Adrenal gland (tissue), 12 donors: ENCODE results near the gene MSANTD2. TPM values are rescaled to one million over a fixed set of nuclear protein-coding genes. Genes with fewer than 3 reads are reported as not detected.

Source experiments
- DNase-seq, 7 donors: peaks; one replicate each; pipeline ENCODE4 v3.0.0-alpha.2; 2019 to 2020
- H3K27ac ChIP-seq, 5 donors: fragments of 200-600 bp; sonication (generic) in 4 of 5; 1 replicate in 3 of 5; 2 replicates in 2 of 5; pipeline versions ENCODE4 v1.5.1 to v1.8.0; 2016 to 2020; ENCODE audit warnings: mild to moderate bottlenecking in 1 of 5
- H3K27me3 ChIP-seq: fragments of 200-600 bp; 2 replicates; pipeline ENCODE4 v1.8.0; 2021
- H3K36me3 ChIP-seq, 2 donors: fragments of 200-600 bp; replicated peaks in 1 of 2; 1 replicate in 1 of 2; 2 replicates in 1 of 2; pipeline versions ENCODE4 v1.5.1 to v1.8.0; 2018 to 2022
- H3K4me1 ChIP-seq, 2 donors: fragments of 200-600 bp; replicated peaks in 1 of 2; 1 replicate in 1 of 2; 2 replicates in 1 of 2; pipeline versions ENCODE4 v1.5.1 to v1.8.0; 2018 to 2021
- H3K4me3 ChIP-seq, 4 donors: fragments of 200-600 bp; sonication (generic) in 3 of 4; one replicate each; pipeline ENCODE4 v1.5.1; 2016 to 2018
- H3K9me3 ChIP-seq, 3 donors: fragments of 200-600 bp; sonication (generic) in 1 of 3; replicated peaks in 1 of 3; 1 replicate in 2 of 3; 2 replicates in 1 of 3; pipeline versions ENCODE4 v1.5.1 to v1.8.0; 2016 to 2021
- POLR2A ChIP-seq, 2 donors: fragments of 450-650 bp; IDR thresholded peaks; one replicate each; pipeline ENCODE4 v1.6.1; 2017; ENCODE audit warnings: antibody characterized with exemption in 2 of 2, mild to moderate bottlenecking in 2 of 2, moderate library complexity in 1 of 2
- WGBS, 4 donors: extraction: QIAGEN DNeasy Blood & Tissue Kit in 2 of 4; methylation state at CpG; one replicate each; pipeline versions ENCODE4 v1.1.5 to v1.1.7; 2013 to 2017; 5-methylcytosine and 5-hydroxymethylcytosine counted together
- intact Hi-C, 2 donors: fragments of 100-400 bp; cut with DNase I; formaldehyde crosslinking; loops; one replicate each; pipeline versions ENCODE4 v1.14.1 to v1.15.0; 2022 to 2023
- polyA plus RNA-seq, 3 donors: library from polyadenylated mRNA; stranded (reverse); fragments of 200-250 nt in 2 of 3; fragments of 350-450 nt in 1 of 3; fragmentation: Illumina TruSeq in 1 of 3; extraction: RNeasy Lipid Tissue Mini Kit (QIAGEN cat#74804) in 1 of 3; gene quantifications; one replicate each; pipeline ENCODE4 v1.2.3, GENCODE V29; 2013 to 2014
- total RNA-seq, 9 donors: library from RNA; depleted of rRNA in 4 of 9; stranded (reverse); fragments of >200 nt in 4 of 9; fragments of 120-200 nt in 1 of 9; fragmentation: NEBNext Ultra II Directional in 1 of 9; extraction: Animal tissue kit (Norgen Biotek cat#: 25700) in 1 of 9; gene quantifications; one replicate each; pipeline versions ENCODE4 v1.1.0 to v1.2.4, GENCODE V29; 2013 to 2023
- TF ChIP-seq, protein P1 (sequence below), 6 experiments: fragments of 450-650 bp in 4 of 6; fragments of 200-600 bp in 2 of 6; sonication (generic) in 1 of 6; IDR thresholded peaks; 1 replicate in 5 of 6; 2 replicates in 1 of 6; pipeline versions ENCODE4 v1.5.1 to v1.8.0; 2016 to 2021; ENCODE audit warnings: antibody characterized with exemption in 6 of 6, mild to moderate bottlenecking in 2 of 6, moderate library complexity in 1 of 6
- donor health status: healthy with polysubstance abuse.
- donor health status: Bipolar disorder and iron deficiency.
- donor health status: DM: yes; HTN: yes; CAD: no.
- donor health status: DM: no; HTN: no; CAD: no.
- donor health status: DM: no; HTN: no; CAD: no.
- donor health status: DM: yes; HTN: yes; CAD: no.

The MSANTD2 gene
- total and polyA plus RNA-seq, 12 donors = 4.4 to 16.8 (median 9.7) TPM

DNA sequence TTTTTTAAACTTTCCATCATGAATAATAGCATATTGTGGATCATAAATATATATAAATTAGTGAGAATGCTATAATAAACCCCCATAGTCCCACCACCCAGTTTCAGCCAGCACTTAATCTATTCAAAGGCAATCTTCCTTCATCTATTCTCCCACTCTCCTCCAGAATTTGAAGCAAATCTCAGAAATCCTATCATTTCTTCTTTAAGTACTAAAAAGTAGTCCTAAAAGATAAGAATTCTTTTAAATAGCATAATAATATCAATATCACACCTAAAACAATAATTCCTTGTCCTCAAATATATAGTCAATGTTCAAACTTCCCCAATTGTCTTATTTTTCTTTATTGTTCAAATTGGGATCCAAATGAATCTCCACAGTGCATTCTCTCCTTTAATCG lies 40.5 kb upstream of the MSANTD2 start:
- no peak for DNase-seq
- peaks cover 11 to 23% of the 10 kb centered on the region in 2 donors for H3K4me1 ChIP-seq
- no peaks in the 10 kb centered on the region for H3K9me3 ChIP-seq
- 41 to 78% (median 60%) methylated on average over 1 of the region's 1 CpG for WGBS, 4 donors
- H3K27ac ChIP-seq = no peak overlapping the region
- no peaks in the 10 kb centered on the region for H3K36me3 ChIP-seq
- H3K4me3 ChIP-seq = no peak overlapping the region
- no peak for TF ChIP-seq POLR2A (IDR thresholded peaks at IDR 0.05)
- TF ChIP-seq, protein P1, sequence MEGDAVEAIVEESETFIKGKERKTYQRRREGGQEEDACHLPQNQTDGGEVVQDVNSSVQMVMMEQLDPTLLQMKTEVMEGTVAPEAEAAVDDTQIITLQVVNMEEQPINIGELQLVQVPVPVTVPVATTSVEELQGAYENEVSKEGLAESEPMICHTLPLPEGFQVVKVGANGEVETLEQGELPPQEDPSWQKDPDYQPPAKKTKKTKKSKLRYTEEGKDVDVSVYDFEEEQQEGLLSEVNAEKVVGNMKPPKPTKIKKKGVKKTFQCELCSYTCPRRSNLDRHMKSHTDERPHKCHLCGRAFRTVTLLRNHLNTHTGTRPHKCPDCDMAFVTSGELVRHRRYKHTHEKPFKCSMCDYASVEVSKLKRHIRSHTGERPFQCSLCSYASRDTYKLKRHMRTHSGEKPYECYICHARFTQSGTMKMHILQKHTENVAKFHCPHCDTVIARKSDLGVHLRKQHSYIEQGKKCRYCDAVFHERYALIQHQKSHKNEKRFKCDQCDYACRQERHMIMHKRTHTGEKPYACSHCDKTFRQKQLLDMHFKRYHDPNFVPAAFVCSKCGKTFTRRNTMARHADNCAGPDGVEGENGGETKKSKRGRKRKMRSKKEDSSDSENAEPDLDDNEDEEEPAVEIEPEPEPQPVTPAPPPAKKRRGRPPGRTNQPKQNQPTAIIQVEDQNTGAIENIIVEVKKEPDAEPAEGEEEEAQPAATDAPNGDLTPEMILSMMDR (IDR thresholded peaks at IDR 0.05) = no peak
- intact Hi-C loops = no loop called here
- H3K27me3 ChIP-seq = peaks cover 81% of the 10 kb centered on the region

DNA sequence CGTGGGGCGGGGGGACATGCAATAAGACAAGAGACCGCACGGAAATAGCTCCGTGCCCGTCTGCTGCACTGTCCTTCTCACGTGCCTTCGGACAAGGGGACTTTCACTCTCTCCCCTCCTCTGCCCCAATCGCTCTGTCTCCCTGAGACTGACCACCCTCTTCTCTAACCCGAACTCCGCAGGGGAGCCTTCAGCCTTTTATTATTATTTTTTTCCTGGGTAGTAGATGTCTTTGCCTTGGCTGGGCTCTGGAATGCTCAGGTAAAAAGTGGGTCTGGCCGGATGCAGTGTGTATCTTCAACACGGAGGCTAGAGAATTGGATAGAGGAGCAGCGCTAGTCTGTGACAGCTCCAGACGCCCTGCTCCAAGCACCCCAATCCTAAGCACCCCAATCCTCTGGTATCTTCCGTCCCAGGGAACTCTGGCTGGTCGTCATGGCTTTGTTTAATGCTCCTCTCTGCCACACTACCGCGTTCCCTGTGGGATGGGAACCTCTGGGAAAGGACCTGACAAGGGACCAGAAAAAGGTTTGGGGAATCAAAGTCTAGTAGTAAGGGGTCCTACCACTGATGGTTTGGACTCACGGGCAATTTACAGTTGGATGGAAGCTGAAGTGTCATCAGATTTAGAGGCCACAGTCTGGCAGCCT lies 39.9 kb upstream of the MSANTD2 start:
- H3K27me3 ChIP-seq = peaks cover 75% of the 10 kb centered on the region
- H3K9me3 ChIP-seq = no peaks in the 10 kb centered on the region
- no peaks in the 10 kb centered on the region for H3K36me3 ChIP-seq
- WGBS, 4 donors = 9 to 15% (median 12%) methylated on average over 19 to 20 of the region's 20 CpGs
- H3K27ac ChIP-seq = no peak overlapping the region
- intact Hi-C loops = loop anchor here (5.0 kb wide), 2 partner anchors 38 to 168 kb away; partner anchors contain the start of genes MSANTD2 (in 1 of the 2), SIAE (in 1 of the 2) and SPA17 (in 1 of the 2)
- H3K4me3 ChIP-seq = peak overlapping the region in 1 of 4 donors; percentile 43
- no peak for TF ChIP-seq POLR2A (IDR thresholded peaks at IDR 0.05)
- TF ChIP-seq, protein P1 (IDR thresholded peaks at IDR 0.05) = no peak
- DNase-seq = no peak
- H3K4me1 ChIP-seq = peaks cover 11 to 23% of the 10 kb centered on the region in 2 donors

DNA sequence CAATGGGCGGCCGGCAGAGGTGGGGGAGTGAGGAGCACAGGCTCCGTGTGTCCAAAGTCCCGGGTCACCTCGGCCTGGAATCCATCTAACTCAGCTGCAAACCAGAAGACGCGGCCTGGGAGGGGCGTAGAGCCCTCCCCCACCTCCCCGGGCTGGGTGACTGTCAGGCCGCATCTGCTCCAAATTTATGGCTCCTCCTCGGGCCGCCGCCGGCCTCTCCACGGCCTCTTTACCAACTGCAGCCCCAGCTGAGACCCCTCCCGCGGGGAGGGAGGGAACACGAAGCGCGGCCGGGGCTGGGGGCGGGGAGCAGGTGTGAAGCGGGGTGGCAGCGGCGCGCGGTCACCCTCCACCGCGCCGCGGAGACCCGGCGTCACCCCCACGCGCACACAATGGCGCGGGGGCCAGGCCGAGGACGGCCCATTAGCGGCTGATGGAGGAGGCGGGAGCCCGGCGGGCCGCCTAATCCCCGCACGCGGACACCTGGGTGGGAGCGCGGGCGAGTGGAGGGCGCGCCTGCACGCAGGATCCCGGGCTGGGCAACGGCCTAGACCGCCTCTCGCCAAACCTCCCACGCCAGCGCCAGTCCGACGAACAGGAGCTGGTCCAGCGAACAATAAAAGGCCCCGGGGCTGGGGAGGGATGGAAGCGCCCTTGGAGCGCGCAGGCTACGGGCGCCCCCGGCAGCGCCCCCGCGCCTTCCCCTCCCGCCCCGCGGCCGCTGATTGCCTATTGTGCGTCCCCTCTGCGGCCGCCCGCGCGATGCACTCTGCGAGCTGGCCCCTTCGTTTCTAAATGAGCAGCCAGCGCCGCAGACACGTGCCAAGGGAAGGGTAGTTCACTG lies 39.1 kb upstream of the MSANTD2 start:
- no peak for TF ChIP-seq POLR2A (IDR thresholded peaks at IDR 0.05)
- TF ChIP-seq, protein P1 (IDR thresholded peaks at IDR 0.05) = no peak
- WGBS, 4 donors = 1 to 5% (median 2%) methylated on average over 13 to 87 of the region's 87 CpGs
- Histone ChIP-seq H3K27ac (no peak overlapping the region), H3K9me3 (no peaks in the 10 kb centered on the region), H3K4me3 (peak overlapping the region in 2 of 4 donors; percentile 14 to 43), H3K36me3 (no peaks in the 10 kb centered on the region), H3K4me1 (peaks cover 11 to 23% of the 10 kb centered on the region in 2 donors), H3K27me3 (peaks cover 68% of the 10 kb centered on the region)
- intact Hi-C loops = loop anchor here (5.0 kb wide), 2 partner anchors 37 to 167 kb away; partner anchors contain the start of genes MSANTD2 (in 1 of the 2), SIAE (in 1 of the 2) and SPA17 (in 1 of the 2)
- DNase-seq = peak in 1 of 7 donors; percentile 9

DNA sequence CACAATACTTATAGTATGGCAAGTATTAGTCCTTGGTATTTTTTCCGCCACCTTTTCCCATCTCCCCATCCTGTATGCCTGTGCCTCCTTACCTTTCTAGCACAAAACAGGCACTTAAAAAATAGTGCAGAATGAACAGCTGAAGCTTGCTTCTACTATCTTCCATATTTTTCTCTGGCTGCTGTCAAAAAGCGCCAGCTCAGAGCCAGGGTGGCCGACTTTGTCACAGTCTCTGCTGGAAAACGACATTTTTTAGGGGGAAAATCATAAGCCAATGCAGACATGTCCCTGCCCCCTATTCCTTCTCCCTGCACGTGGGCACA lies 38.6 kb upstream of the MSANTD2 start:
- no peak for DNase-seq
- H3K36me3 ChIP-seq = no peaks in the 10 kb centered on the region
- no peaks in the 10 kb centered on the region for H3K9me3 ChIP-seq
- H3K4me1 ChIP-seq = peaks cover 11 to 23% of the 10 kb centered on the region in 2 donors
- 21 to 31% (median 29%) methylated on average over 5 of the region's 5 CpGs for WGBS, 4 donors
- intact Hi-C loops = loop anchor here (5.0 kb wide), 2 partner anchors 36 to 166 kb away; partner anchors contain the start of genes MSANTD2 (in 1 of the 2), SIAE (in 1 of the 2) and SPA17 (in 1 of the 2)
- no peak overlapping the region for H3K4me3 ChIP-seq
- TF ChIP-seq, protein P1 (IDR thresholded peaks at IDR 0.05) = no peak
- no peak for TF ChIP-seq POLR2A (IDR thresholded peaks at IDR 0.05)
- peaks cover 65% of the 10 kb centered on the region for H3K27me3 ChIP-seq
- no peak overlapping the region for H3K27ac ChIP-seq
